H1 (cell line): Measurements from ENCODE around the gene CCSER2. TPM values are rescaled to one million over a fixed set of nuclear protein-coding genes. Genes with fewer than 3 reads are reported as not detected.

ENCODE experiments used
- CTCF ChIA-PET: fragments of 300-600 bp; sonication (Branson Sonifier 250); formaldehyde crosslinking; loops from one replicate; lab custom pipeline; 2021; ENCODE audit not compliant: partially characterized antibody; lab: Charles Lee
- POLR2A ChIA-PET: fragments of 300-600 bp; sonication (Branson Sonifier 250); formaldehyde crosslinking; loops from one replicate; lab custom pipeline; 2021; ENCODE audit warnings: inconsistent platforms; ENCODE audit not compliant: partially characterized antibody; lab: Charles Lee
- DNase-seq, 2 experiments: peaks; one replicate each; pipeline versions ENCODE4 v3.0.0 to v3.0.0-alpha.2; 2010 to 2022; ENCODE audit warnings: low spot score in 2 of 2, low read depth in 1 of 2, mixed read lengths in 1 of 2
- FAIRE-seq: peaks from 2 replicates; lab custom pipeline; 2011; peaks lifted over from hg19 to GRCh38; lab: Jason Lieb, UNC
- H2AFZ ChIP-seq: 2 replicates; pipeline ENCODE4 v1.8.1; 2012; ENCODE audit warnings: low read length, inconsistent platforms
- H2AK5ac ChIP-seq: 2 replicates; pipeline ENCODE4 v1.6.1; 2013; ENCODE audit warnings: low read depth, low read length
- H2BK120ac ChIP-seq: replicated peaks from 2 replicates; pipeline ENCODE3; 2013; ENCODE audit warnings: low read depth, low read length, inconsistent platforms
- H2BK12ac ChIP-seq: 2 replicates; pipeline ENCODE4 v1.6.1; 2013; ENCODE audit warnings: low read depth, low read length
- H2BK15ac ChIP-seq: 2 replicates; pipeline ENCODE4 v1.6.1; 2013; ENCODE audit warnings: low read length
- H2BK20ac ChIP-seq: 2 replicates; pipeline ENCODE4 v1.6.1; 2013; ENCODE audit warnings: low read length
- H2BK5ac ChIP-seq: 2 replicates; pipeline ENCODE4 v1.6.1; 2013; ENCODE audit warnings: low read depth, low read length
- H3K14ac ChIP-seq: 2 replicates; pipeline ENCODE4 v1.6.1; 2013; ENCODE audit warnings: inconsistent platforms; ENCODE audit not compliant: insufficient read length
- H3K18ac ChIP-seq: 2 replicates; pipeline ENCODE4 v1.6.1; 2013; ENCODE audit warnings: low read length; ENCODE audit errors: extremely low read depth
- H3K23ac ChIP-seq: 2 replicates; pipeline ENCODE4 v1.6.1; 2013; ENCODE audit warnings: inconsistent platforms; ENCODE audit not compliant: insufficient read length
- H3K23me2 ChIP-seq: 2 replicates; pipeline ENCODE4 v1.6.1; 2013; ENCODE audit warnings: low read depth, low read length
- H3K27ac ChIP-seq: 2 replicates; pipeline ENCODE4 v1.6.1; 2011; ENCODE audit warnings: low read depth, low read length, inconsistent platforms
- H3K27me3 ChIP-seq, 4 experiments: replicated peaks in 1 of 4; 1 replicate in 1 of 4; 2 replicates in 3 of 4; pipeline versions ENCODE4 v1.6.1 to v1.8.1; 2011 to 2013; ENCODE audit warnings: low read length in 3 of 4, mild to moderate bottlenecking in 3 of 4, inconsistent platforms in 2 of 4, mixed read lengths in 2 of 4, moderate library complexity in 1 of 4; ENCODE audit not compliant: control insufficient read depth in 3 of 4, insufficient read depth in 3 of 4; ENCODE audit errors: extremely low read depth in 1 of 4
- H3K36me3 ChIP-seq, 4 experiments: 2 replicates each; pipeline versions ENCODE4 v1.6.1 to v1.8.1; 2011 to 2013; ENCODE audit warnings: mild to moderate bottlenecking in 4 of 4, low read length in 3 of 4, moderate library complexity in 2 of 4, control low read depth in 1 of 4, inconsistent platforms in 1 of 4; ENCODE audit not compliant: insufficient read depth in 4 of 4, control insufficient read depth in 2 of 4
- H3K4ac ChIP-seq: replicated peaks from 2 replicates; pipeline ENCODE3; 2013; ENCODE audit warnings: low read length, low read depth, mixed read lengths, inconsistent platforms; ENCODE audit not compliant: insufficient read length
- H3K4me1 ChIP-seq, 4 experiments: replicated peaks in 1 of 4; 1 replicate in 1 of 4; 2 replicates in 3 of 4; pipeline versions ENCODE4 v1.6.1 to v1.8.1; 2011 to 2013; ENCODE audit warnings: low read length in 3 of 4, inconsistent platforms in 2 of 4, mixed read lengths in 1 of 4; ENCODE audit not compliant: insufficient read depth in 4 of 4, control insufficient read depth in 3 of 4
- H3K4me2 ChIP-seq, 2 experiments: 2 replicates each; pipeline versions ENCODE4 v1.6.1 to v1.8.1; 2011 to 2013; ENCODE audit warnings: low read depth in 2 of 2, low read length in 2 of 2, control low read depth in 1 of 2, inconsistent platforms in 1 of 2, mild to moderate bottlenecking in 1 of 2; ENCODE audit not compliant: insufficient read depth in 1 of 2
- H3K4me3 ChIP-seq, 4 experiments: fragments of 200-600, 300-600 bp in 1 of 4; sonication (generic), shearing (Covaris generic), sonication (Bioruptor Twin) in 1 of 4; 2 replicates each; pipeline versions ENCODE4 v1.5.1 to v1.8.1; 2011 to 2016; ENCODE audit warnings: low read length in 4 of 4, low read depth in 3 of 4, control low read depth in 2 of 4, inconsistent platforms in 2 of 4, mild to moderate bottlenecking in 2 of 4, mixed read lengths in 1 of 4, moderate library complexity in 1 of 4; ENCODE audit not compliant: insufficient read depth in 2 of 4; ENCODE audit errors: extremely low read depth in 1 of 4
- H3K56ac ChIP-seq: replicated peaks from 2 replicates; pipeline ENCODE3; 2013; ENCODE audit warnings: low read depth, mild to moderate bottlenecking, mixed read lengths, low read length, inconsistent platforms; ENCODE audit not compliant: insufficient read length
- H3K79me1 ChIP-seq: 2 replicates; pipeline ENCODE4 v1.6.1; 2013; ENCODE audit warnings: low read depth, low read length, control low read depth
- H3K79me2 ChIP-seq, 2 experiments: 2 replicates each; pipeline versions ENCODE4 v1.6.1 to v1.8.1; 2012 to 2013; ENCODE audit warnings: low read length in 2 of 2, mild to moderate bottlenecking in 2 of 2, inconsistent platforms in 1 of 2; ENCODE audit not compliant: insufficient read depth in 2 of 2, control insufficient read depth in 1 of 2
- H3K9ac ChIP-seq, 4 experiments: replicated peaks in 1 of 4; 1 replicate in 1 of 4; 2 replicates in 3 of 4; pipeline versions ENCODE4 v1.6.1 to v1.8.1; 2011 to 2013; ENCODE audit warnings: low read depth in 3 of 4, low read length in 3 of 4, control low read depth in 2 of 4, mild to moderate bottlenecking in 2 of 4, moderate library complexity in 2 of 4, inconsistent platforms in 1 of 4; ENCODE audit errors: extremely low read depth in 1 of 4
- H3K9me3 ChIP-seq, 2 experiments: 2 replicates each; pipeline versions ENCODE4 v1.6.1 to v1.8.1; 2012 to 2013; ENCODE audit warnings: mild to moderate bottlenecking in 2 of 2, moderate library complexity in 2 of 2, control low read depth in 1 of 2, inconsistent platforms in 1 of 2, low read depth in 1 of 2, low read length in 1 of 2, mixed read lengths in 1 of 2; ENCODE audit not compliant: insufficient read depth in 2 of 2
- H4K20me1 ChIP-seq, 2 experiments: replicated peaks in 1 of 2; 2 replicates each; pipeline versions ENCODE3 to v1.8.1; 2011 to 2013; ENCODE audit warnings: inconsistent platforms in 2 of 2, low read length in 2 of 2, mild to moderate bottlenecking in 1 of 2; ENCODE audit not compliant: insufficient read depth in 2 of 2, control insufficient read depth in 1 of 2
- H4K5ac ChIP-seq: 2 replicates; pipeline ENCODE4 v1.6.1; 2013; ENCODE audit warnings: low read length, low read depth, mixed read lengths, inconsistent platforms; ENCODE audit not compliant: insufficient read length
- H4K8ac ChIP-seq: 2 replicates; pipeline ENCODE4 v1.8.0; 2013; ENCODE audit warnings: mild to moderate bottlenecking, moderate library complexity, low read length, inconsistent platforms; ENCODE audit not compliant: insufficient read depth; ENCODE audit errors: extremely low read depth
- H4K91ac ChIP-seq: replicated peaks from 2 replicates; pipeline ENCODE3; 2013; ENCODE audit warnings: low read length, mixed read lengths, inconsistent platforms; ENCODE audit not compliant: insufficient read length
- ATF2 ChIP-seq: IDR thresholded peaks from 2 replicates; pipeline ENCODE4 v1.6.1; 2012; ENCODE audit warnings: low read length, inconsistent platforms
- EGR1 ChIP-seq: IDR thresholded peaks from 2 replicates; pipeline ENCODE4 v1.6.1; 2011; ENCODE audit warnings: low read depth, low read length, borderline replicate concordance
- MAFK ChIP-seq: IDR thresholded peaks from 2 replicates; pipeline ENCODE4 v1.6.1; 2012; ENCODE audit warnings: low read depth, mild to moderate bottlenecking, improper control_type of control experiment, low read length
- PHF8 ChIP-seq: fragments of 200-600 bp; sonication (generic); conservative IDR thresholded peaks from 2 replicates; pipeline ENCODE4 v1.7.1; 2012; ENCODE audit warnings: low read depth, mild to moderate bottlenecking, inconsistent platforms, low read length, moderate library complexity
- SIN3A ChIP-seq, 2 experiments: IDR thresholded peaks in 1 of 2; conservative IDR thresholded peaks in 1 of 2; 2 replicates each; pipeline ENCODE4 v1.6.1; 2011 to 2012; ENCODE audit warnings: low read length in 2 of 2, improper control_type of control experiment in 1 of 2, low read depth in 1 of 2, mild to moderate bottlenecking in 1 of 2
- SRF ChIP-seq: IDR thresholded peaks from 2 replicates; pipeline ENCODE4 v1.6.1; 2011; ENCODE audit warnings: mild to moderate bottlenecking, low read depth, low read length, moderate library complexity
- ZNF274 ChIP-seq: IDR thresholded peaks from 2 replicates; pipeline ENCODE4 v1.7.0; 2012; ENCODE audit warnings: low read length, borderline replicate concordance; ENCODE audit errors: extremely low read depth
- WGBS, 2 experiments: shearing (Covaris generic) in 1 of 2; methylation state at CpG; one replicate each; pipeline versions ENCODE4 v1.1.6 to v1.1.7; 2013 to 2015; ENCODE audit warnings: low lambda C conversion rate in 2 of 2, mixed read lengths in 2 of 2, inconsistent platforms in 1 of 2, low coverage in 1 of 2, missing lambda C conversion rate in 1 of 2; ENCODE audit not compliant: insufficient replicate concordance in 2 of 2, insufficient coverage in 1 of 2, insufficient read length in 1 of 2; ENCODE audit errors: extremely low coverage in 1 of 2, missing lambda C conversion rate in 1 of 2; 5-methylcytosine and 5-hydroxymethylcytosine counted together
- polyA plus RNA-seq, 7 experiments: library from polyadenylated mRNA; depleted of rRNA in 3 of 7; stranded (reverse) in 5 of 7; unstranded in 2 of 7; fragments of >200 nt in 5 of 7; fragments of 200-250 nt in 2 of 7; gene quantifications; 1 replicate in 5 of 7; 2 replicates in 1 of 7; 4 replicates in 1 of 7; pipeline versions ENCODE4 v1.2.1 to v1.2.3, GENCODE V29; 2011 to 2013; ENCODE audit warnings: missing spikeins in 2 of 7, mixed read lengths in 2 of 7
- total RNA-seq: library from RNA; stranded (reverse); fragmentation: NEBNext Ultra II Directional; extraction: Animal tissue kit (Norgen Biotek cat#: 25700); gene quantifications from 2 replicates; pipeline ENCODE4 v1.2.1, GENCODE V29; 2021

CCSER2 gene
- total and polyA plus RNA-seq, 2 of the 8 experiments (the other 6 are each of a cell fraction or from before 2014, with no cell fraction given) = 6.9 to 30.5 TPM

GRCh38 chr10:84308481-84309304, 19.7 kb upstream of the CCSER2 start:
- Histone ChIP-seq H3K27me3 (no peaks in the 10 kb centered on the region), H2BK5ac (no peak overlapping the region; the same call in 1 of the 2 replicates), H3K4me2 (no peak overlapping the region), H3K9ac (no peak overlapping the region), H3K23ac (no peak overlapping the region), H3K56ac (no peak overlapping the region), H3K79me2 (no peaks in the 10 kb centered on the region), H4K8ac (no peak overlapping the region), H2BK12ac (no peak overlapping the region), H4K5ac (no peak overlapping the region), H3K9me3 (no peaks in the 10 kb centered on the region), H2BK120ac (no peak overlapping the region), H3K18ac (no peak overlapping the region), H4K91ac (no peak overlapping the region), H3K4ac (no peak overlapping the region), H3K79me1 (no peaks in the 10 kb centered on the region), H3K36me3 (no peaks in the 10 kb centered on the region), H2AK5ac (no peak overlapping the region), H3K4me3 (no peak overlapping the region), H4K20me1 (no peaks in the 10 kb centered on the region), H2AFZ (0 out of 2 replicates have a peak overlapping the region, but pooled peaks have one; percentile 36), H2BK20ac (no peak overlapping the region), H3K14ac (no peak overlapping the region), H3K27ac (no peak overlapping the region), H3K4me1 (no peaks in the 10 kb centered on the region), H2BK15ac (no peak overlapping the region), H3K23me2 (no peaks in the 10 kb centered on the region; the same call in 1 of the 2 replicates)
- TF ChIP-seq EGR1 = no peak
- TF ChIP-seq ZNF274 = no peak
- TF ChIP-seq SRF = no peak
- TF ChIP-seq SIN3A (conservative IDR thresholded peaks at IDR 0.05 in 1 of 2, IDR thresholded peaks at IDR 0.05 in 1 of 2; ENCODE audit: low read depth in 1 of 2, low read length in 2 of 2) = no peak
- TF ChIP-seq MAFK = no peak
- no peak for TF ChIP-seq PHF8
- TF ChIP-seq ATF2 = no peak
- ChIA-PET CTCF (interaction anchor here (0.8 to 2.0 kb wide), 6 partner anchors 8 to 229 kb away, joined by 3 to 8 read pairs (median 5); no protein-coding TSS in a partner anchor), POLR2A (no interaction called here)
- WGBS, 2 experiments = 87% methylated on average over 6 of the region's 6 CpGs; no CpG with 5 or more reads in 1 of the 2 experiments
- no peak for FAIRE-seq
- no peak for DNase-seq
